Measurements from ENCODE around the gene KCMF1.
A peak's percentile ranks its signal among the peaks of the same experiment; 100 is the strongest.

GRCh38 chr2:84971510-84972206 is 697 bp downstream of the KCMF1 start:
- no peak for TF ChIP-seq CEBPG (CRISPR knock-in tag; IDR thresholded peaks at IDR 0.05)
- TF ChIP-seq, protein P1, sequence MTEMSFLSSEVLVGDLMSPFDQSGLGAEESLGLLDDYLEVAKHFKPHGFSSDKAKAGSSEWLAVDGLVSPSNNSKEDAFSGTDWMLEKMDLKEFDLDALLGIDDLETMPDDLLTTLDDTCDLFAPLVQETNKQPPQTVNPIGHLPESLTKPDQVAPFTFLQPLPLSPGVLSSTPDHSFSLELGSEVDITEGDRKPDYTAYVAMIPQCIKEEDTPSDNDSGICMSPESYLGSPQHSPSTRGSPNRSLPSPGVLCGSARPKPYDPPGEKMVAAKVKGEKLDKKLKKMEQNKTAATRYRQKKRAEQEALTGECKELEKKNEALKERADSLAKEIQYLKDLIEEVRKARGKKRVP (CRISPR knock-in tag; IDR thresholded peaks at IDR 0.05): 0 out of 4 replicates have a peak, but pooled peaks of 1 of the 2 experiments have one; percentile 34
- no peak for TF ChIP-seq ZZZ3 (CRISPR knock-in tag; IDR thresholded peaks at IDR 0.05; ENCODE audit: borderline replicate concordance)
- TF ChIP-seq HCFC1 (IDR thresholded peaks at IDR 0.05; ENCODE audit: low read depth, low read length): no peak
- TF ChIP-seq, protein P2, sequence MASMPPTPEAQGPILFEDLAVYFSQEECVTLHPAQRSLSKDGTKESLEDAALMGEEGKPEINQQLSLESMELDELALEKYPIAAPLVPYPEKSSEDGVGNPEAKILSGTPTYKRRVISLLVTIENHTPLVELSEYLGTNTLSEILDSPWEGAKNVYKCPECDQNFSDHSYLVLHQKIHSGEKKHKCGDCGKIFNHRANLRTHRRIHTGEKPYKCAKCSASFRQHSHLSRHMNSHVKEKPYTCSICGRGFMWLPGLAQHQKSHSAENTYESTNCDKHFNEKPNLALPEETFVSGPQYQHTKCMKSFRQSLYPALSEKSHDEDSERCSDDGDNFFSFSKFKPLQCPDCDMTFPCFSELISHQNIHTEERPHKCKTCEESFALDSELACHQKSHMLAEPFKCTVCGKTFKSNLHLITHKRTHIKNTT (CRISPR knock-in tag; IDR thresholded peaks at IDR 0.05): no peak
- no peak; the same call in 1 of the 2 replicates for TF ChIP-seq HDAC1 (CRISPR knock-in tag; IDR thresholded peaks at IDR 0.05)
- TF ChIP-seq CBX5 (CRISPR knock-in tag; IDR thresholded peaks at IDR 0.05; ENCODE audit: borderline replicate concordance): no peak
